A549 (cell line): ENCODE data around the gene SSBP2.

Source experiments
- BHLHE40 ChIP-seq: IDR thresholded peaks from 2 replicates; pipeline ENCODE4 v1.6.1; 2012; ENCODE audit warnings: low read depth, low read length, inconsistent platforms
- CEBPB ChIP-seq, 2 experiments: fragments of >200 bp in 1 of 2; sonication (Bioruptor Twin) in 1 of 2; formaldehyde crosslinking in 1 of 2; IDR thresholded peaks; 2 replicates each; pipeline ENCODE4 v1.6.1; 2012 to 2016
- CHD2 ChIP-seq: fragments of 150-350 bp; IDR thresholded peaks from 2 replicates; pipeline ENCODE4 v1.6.1; 2014; ENCODE audit warnings: low read length; ENCODE audit not compliant: partially characterized antibody
- CTCF ChIP-seq: fragments of >200 bp; sonication (Bioruptor Twin); formaldehyde crosslinking; IDR thresholded peaks from 3 replicates; pipeline ENCODE4 v1.5.1; 2016
- HEYL ChIP-seq: fragments of 250-450 bp; sonication (Bioruptor Pico); IDR thresholded peaks from 2 replicates; pipeline ENCODE4 v1.8.0; 2021; ENCODE audit warnings: mild to moderate bottlenecking, moderate library complexity
- JUN ChIP-seq, 2 experiments: fragments of >200 bp; sonication (Bioruptor Twin); formaldehyde crosslinking; IDR thresholded peaks; 2 replicates in 1 of 2; 3 replicates in 1 of 2; pipeline ENCODE4 v1.6.1; 2016 to 2017
- MYC ChIP-seq: IDR thresholded peaks from 2 replicates; pipeline ENCODE4 v1.6.1; 2012; ENCODE audit warnings: mild to moderate bottlenecking, inconsistent platforms, low read length, improper control_type of control experiment, borderline replicate concordance
- POLR2A ChIP-seq: IDR thresholded peaks from 2 replicates; pipeline ENCODE4 v1.6.1; 2012; ENCODE audit warnings: mild to moderate bottlenecking, low read length
- RARB ChIP-seq: fragments of 250-450 bp; sonication (Bioruptor Pico); IDR thresholded peaks from 2 replicates; pipeline ENCODE4 v1.8.0; 2021; ENCODE audit warnings: mild to moderate bottlenecking, moderate library complexity
- RCOR1 ChIP-seq: fragments of 150-350 bp; IDR thresholded peaks from 2 replicates; pipeline ENCODE4 v1.6.1; 2014; ENCODE audit warnings: antibody characterized with exemption, low read length, low read depth
- REST ChIP-seq: fragments of 200-600 bp; sonication (generic); IDR thresholded peaks from 2 replicates; pipeline ENCODE4 v1.6.1; 2016; ENCODE audit warnings: antibody characterized with exemption, mild to moderate bottlenecking, moderate library complexity
- RFX5 ChIP-seq: fragments of 450-650 bp; IDR thresholded peaks from 2 replicates; pipeline ENCODE4 v1.7.1; 2014; ENCODE audit warnings: antibody characterized with exemption, mild to moderate bottlenecking, moderate library complexity
- SMC3 ChIP-seq: fragments of >200 bp; sonication (Bioruptor Twin); formaldehyde crosslinking; IDR thresholded peaks from 3 replicates; pipeline ENCODE4 v1.6.1; 2018; ENCODE audit warnings: inconsistent platforms
- USF2 ChIP-seq: fragments of 450-650 bp; IDR thresholded peaks from 2 replicates; pipeline ENCODE4 v1.6.1; 2014; ENCODE audit warnings: antibody characterized with exemption

GRCh38 chr5:81778642-81779041 lies 27.7 kb upstream of the SSBP2 start:
- TF ChIP-seq CTCF (no peak), POLR2A (no peak), CHD2 (no peak), HEYL (no peak), RFX5 (no peak), MYC (no peak), REST (no peak), SMC3 (no peak), RCOR1 (no peak), BHLHE40 (no peak), JUN (IDR thresholded peaks at IDR 0.05) (no peak), RARB (no peak), CEBPB (IDR thresholded peaks at IDR 0.05) (no peak), USF2 (no peak)
